ENCODE results near the gene ZBED6. TPM values are rescaled to one million over a fixed set of nuclear protein-coding genes. Genes with fewer than 3 reads are reported as not detected.
"Not testable (repeated sequence)": the region's sequence is repeated elsewhere in the genome, so short reads cannot be mapped to it uniquely, and the experiment has no call there.

Gene ZBED6
- total RNA-seq, 1 experiment from 2014 or later, result 13.1 TPM

- H3K4me1 ChIP-seq (ENCODE audit: insufficient read depth, low read length), result no peaks in the 10 kb centered on the region; the same call in 1 of the 2 replicates
- no peak overlapping the region for H3K4me2 ChIP-seq (ENCODE audit: insufficient read depth, insufficient read length, low read length)
- H3K27me3 Mint-ChIP-seq (ENCODE audit: low read depth), result no peaks in the 10 kb centered on the region
- H2BK12ac ChIP-seq (ENCODE audit: insufficient read length, low read depth, low read length), result no peak overlapping the region
- TF ChIP-seq CTCF (conservative IDR thresholded peaks at IDR 0.05), result no peak
- no peaks in the 10 kb centered on the region for H3K23me2 ChIP-seq (ENCODE audit: insufficient read length, low read depth, low read length, poor library complexity, severe bottlenecking)
- H3K27me3 ChIP-seq (ENCODE audit: insufficient read depth, low read length), result no peaks in the 10 kb centered on the region
- H3K4ac ChIP-seq (ENCODE audit: low read depth, low read length), result no peak overlapping the region
- H2BK120ac ChIP-seq (ENCODE audit: low read depth, low read length, poor library complexity, severe bottlenecking), result no peak overlapping the region
- H4K8ac ChIP-seq (replicated peaks; ENCODE audit: insufficient read length, low read depth, low read length), result no peak overlapping the region
- H4K5ac ChIP-seq (ENCODE audit: insufficient read length, low read depth, low read length), result no peak overlapping the region
- H4K91ac ChIP-seq (ENCODE audit: insufficient read length, low read depth, low read length), result no peak overlapping the region
- H3K9ac ChIP-seq (ENCODE audit: extremely low read depth, insufficient read length, low read length), result no peak overlapping the region
- no peak overlapping the region for H2AFZ ChIP-seq (ENCODE audit: low read length)
- H3T11ph ChIP-seq (ENCODE audit: low read length), result no peak overlapping the region
- no peaks in the 10 kb centered on the region for H3K36me3 Mint-ChIP-seq (ENCODE audit: insufficient read depth in 1 of 3, low read depth in 3 of 3)
- no peaks in the 10 kb centered on the region for H4K20me1 ChIP-seq (ENCODE audit: control insufficient read depth, insufficient read depth, insufficient read length)
- no peak overlapping the region for H2AK5ac ChIP-seq (ENCODE audit: insufficient read length, low read length)
- no peak overlapping the region for H2BK5ac ChIP-seq (ENCODE audit: insufficient read length, low read length)
- no peak overlapping the region for H3K4me3 Mint-ChIP-seq
- peaks cover 6 to 9% of the 10 kb centered on the region in 2 experiments; a peak in 3 of 4 replicates for H3K4me1 Mint-ChIP-seq
- H2BK15ac ChIP-seq (ENCODE audit: low read depth, low read length), result no peak overlapping the region
- no peaks in the 10 kb centered on the region for H3K79me2 ChIP-seq (ENCODE audit: insufficient read depth, low read length)
- no peak overlapping the region for H3K27ac ChIP-seq (ENCODE audit: insufficient read length, low read depth, low read length)
- DNase-seq, result no peak
- H3K23ac ChIP-seq (ENCODE audit: insufficient read length, low read depth, low read length), result no peak overlapping the region
- no peak overlapping the region for H2BK20ac ChIP-seq (ENCODE audit: low read depth, low read length, poor library complexity, severe bottlenecking)
- WGBS (ENCODE audit: extremely low coverage, insufficient read length, low lambda C conversion rate), result no CpG with 5 or more reads among the region's 4 CpGs
- no peaks in the 10 kb centered on the region for H3K79me1 ChIP-seq (ENCODE audit: insufficient read depth, low read depth, low read length, poor library complexity, severe bottlenecking)
- no peaks in the 10 kb centered on the region; a peak in 1 of 5 replicates for H3K9me3 Mint-ChIP-seq
- H3K18ac ChIP-seq (ENCODE audit: insufficient read length, low read depth, low read length), result no peak overlapping the region
- H3K9me3 ChIP-seq (ENCODE audit: control insufficient read depth, low read depth, low read length), result no peaks in the 10 kb centered on the region
- no peak overlapping the region for H3K56ac ChIP-seq (ENCODE audit: insufficient read length, low read depth, low read length)
- no peak overlapping the region for H3K14ac ChIP-seq (ENCODE audit: insufficient read depth, low read length)
- H3K27ac Mint-ChIP-seq, result no peak overlapping the region
Observed at GRCh38 chr1:203756036-203756435, 39.4 kb upstream of the ZBED6 start.

- WGBS (ENCODE audit: extremely low coverage, insufficient read length, low lambda C conversion rate), result no CpG with 5 or more reads among the region's 2 CpGs
- not testable (repeated sequence) for H3K14ac ChIP-seq (ENCODE audit: insufficient read depth, low read length); H3K27ac ChIP-seq (ENCODE audit: insufficient read length, low read depth, low read length); H4K8ac ChIP-seq (replicated peaks; ENCODE audit: insufficient read length, low read depth, low read length); H4K5ac ChIP-seq (ENCODE audit: insufficient read length, low read depth, low read length); H3K79me2 ChIP-seq (ENCODE audit: insufficient read depth, low read length); H3K56ac ChIP-seq (ENCODE audit: insufficient read length, low read depth, low read length); H3K4me1 ChIP-seq (ENCODE audit: insufficient read depth, low read length); H3K79me1 ChIP-seq (ENCODE audit: insufficient read depth, low read depth, low read length, poor library complexity, severe bottlenecking); H3K4me3 Mint-ChIP-seq; DNase-seq; H3K27me3 Mint-ChIP-seq (ENCODE audit: low read depth); H2BK15ac ChIP-seq (ENCODE audit: low read depth, low read length); H2BK12ac ChIP-seq (ENCODE audit: insufficient read length, low read depth, low read length); H2BK20ac ChIP-seq (ENCODE audit: low read depth, low read length, poor library complexity, severe bottlenecking); H3K27ac Mint-ChIP-seq; H4K20me1 ChIP-seq (ENCODE audit: control insufficient read depth, insufficient read depth, insufficient read length); H3K23ac ChIP-seq (ENCODE audit: insufficient read length, low read depth, low read length); H3K18ac ChIP-seq (ENCODE audit: insufficient read length, low read depth, low read length); H2AFZ ChIP-seq (ENCODE audit: low read length); H3K9me3 Mint-ChIP-seq; H2AK5ac ChIP-seq (ENCODE audit: insufficient read length, low read length); H2BK120ac ChIP-seq (ENCODE audit: low read depth, low read length, poor library complexity, severe bottlenecking); H3K23me2 ChIP-seq (ENCODE audit: insufficient read length, low read depth, low read length, poor library complexity, severe bottlenecking); H2BK5ac ChIP-seq (ENCODE audit: insufficient read length, low read length); H3K27me3 ChIP-seq (ENCODE audit: insufficient read depth, low read length); H3K9me3 ChIP-seq (ENCODE audit: control insufficient read depth, low read depth, low read length); H3K4me2 ChIP-seq (ENCODE audit: insufficient read depth, insufficient read length, low read length); H4K91ac ChIP-seq (ENCODE audit: insufficient read length, low read depth, low read length); H3K9ac ChIP-seq (ENCODE audit: extremely low read depth, insufficient read length, low read length); H3K4me1 Mint-ChIP-seq; H3K4ac ChIP-seq (ENCODE audit: low read depth, low read length); H3T11ph ChIP-seq (ENCODE audit: low read length); H3K36me3 Mint-ChIP-seq (ENCODE audit: insufficient read depth in 1 of 3, low read depth in 3 of 3)
Observed at GRCh38 chr1:203758749-203759148, 36.7 kb upstream of the ZBED6 start.

All from H9 (cell line).